GM12801 (cell line): ENCODE data around the gene BAX.

Source experiments
- TF ChIP-seq, protein P1 (sequence below): IDR thresholded peaks from one replicate; pipeline ENCODE4 v1.5.1; 2011; ENCODE audit warnings: control low read depth; ENCODE audit not compliant: insufficient read length; ENCODE audit errors: extremely low read depth

The BAX gene

DNA sequence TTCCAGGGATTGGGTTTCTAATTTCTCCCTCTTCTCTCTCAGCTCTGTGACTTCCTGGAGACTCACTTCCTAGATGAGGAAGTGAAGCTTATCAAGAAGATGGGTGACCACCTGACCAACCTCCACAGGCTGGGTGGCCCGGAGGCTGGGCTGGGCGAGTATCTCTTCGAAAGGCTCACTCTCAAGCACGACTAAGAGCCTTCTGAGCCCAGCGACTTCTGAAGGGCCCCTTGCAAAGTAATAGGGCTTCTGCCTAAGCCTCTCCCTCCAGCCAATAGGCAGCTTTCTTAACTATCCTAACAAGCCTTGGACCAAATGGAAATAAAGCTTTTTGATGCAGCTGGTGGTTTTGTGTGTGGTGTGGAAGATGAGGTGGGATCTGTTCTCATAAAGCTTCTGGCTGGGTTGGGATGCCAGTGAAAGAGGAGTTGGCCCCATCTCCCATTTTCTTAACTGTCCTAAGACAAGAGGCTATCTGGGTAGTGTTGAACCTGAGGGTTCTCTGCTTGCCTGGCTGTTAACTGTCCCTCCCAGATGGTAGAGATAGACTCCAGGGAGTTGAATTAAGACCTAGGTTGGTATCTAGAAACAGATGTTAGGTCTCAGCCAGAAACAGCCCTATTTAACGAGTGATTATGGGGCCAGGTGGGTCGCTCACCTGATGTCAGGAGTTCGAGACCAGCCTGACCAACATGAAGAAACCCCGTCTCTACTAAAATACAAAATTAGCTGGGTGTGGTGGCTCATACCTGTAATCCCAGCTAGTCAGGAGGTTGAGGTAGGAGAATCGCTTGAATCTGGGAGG is 12.1 kb downstream of the BAX start:
- TF ChIP-seq, protein P1, sequence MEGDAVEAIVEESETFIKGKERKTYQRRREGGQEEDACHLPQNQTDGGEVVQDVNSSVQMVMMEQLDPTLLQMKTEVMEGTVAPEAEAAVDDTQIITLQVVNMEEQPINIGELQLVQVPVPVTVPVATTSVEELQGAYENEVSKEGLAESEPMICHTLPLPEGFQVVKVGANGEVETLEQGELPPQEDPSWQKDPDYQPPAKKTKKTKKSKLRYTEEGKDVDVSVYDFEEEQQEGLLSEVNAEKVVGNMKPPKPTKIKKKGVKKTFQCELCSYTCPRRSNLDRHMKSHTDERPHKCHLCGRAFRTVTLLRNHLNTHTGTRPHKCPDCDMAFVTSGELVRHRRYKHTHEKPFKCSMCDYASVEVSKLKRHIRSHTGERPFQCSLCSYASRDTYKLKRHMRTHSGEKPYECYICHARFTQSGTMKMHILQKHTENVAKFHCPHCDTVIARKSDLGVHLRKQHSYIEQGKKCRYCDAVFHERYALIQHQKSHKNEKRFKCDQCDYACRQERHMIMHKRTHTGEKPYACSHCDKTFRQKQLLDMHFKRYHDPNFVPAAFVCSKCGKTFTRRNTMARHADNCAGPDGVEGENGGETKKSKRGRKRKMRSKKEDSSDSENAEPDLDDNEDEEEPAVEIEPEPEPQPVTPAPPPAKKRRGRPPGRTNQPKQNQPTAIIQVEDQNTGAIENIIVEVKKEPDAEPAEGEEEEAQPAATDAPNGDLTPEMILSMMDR: no peak

DNA sequence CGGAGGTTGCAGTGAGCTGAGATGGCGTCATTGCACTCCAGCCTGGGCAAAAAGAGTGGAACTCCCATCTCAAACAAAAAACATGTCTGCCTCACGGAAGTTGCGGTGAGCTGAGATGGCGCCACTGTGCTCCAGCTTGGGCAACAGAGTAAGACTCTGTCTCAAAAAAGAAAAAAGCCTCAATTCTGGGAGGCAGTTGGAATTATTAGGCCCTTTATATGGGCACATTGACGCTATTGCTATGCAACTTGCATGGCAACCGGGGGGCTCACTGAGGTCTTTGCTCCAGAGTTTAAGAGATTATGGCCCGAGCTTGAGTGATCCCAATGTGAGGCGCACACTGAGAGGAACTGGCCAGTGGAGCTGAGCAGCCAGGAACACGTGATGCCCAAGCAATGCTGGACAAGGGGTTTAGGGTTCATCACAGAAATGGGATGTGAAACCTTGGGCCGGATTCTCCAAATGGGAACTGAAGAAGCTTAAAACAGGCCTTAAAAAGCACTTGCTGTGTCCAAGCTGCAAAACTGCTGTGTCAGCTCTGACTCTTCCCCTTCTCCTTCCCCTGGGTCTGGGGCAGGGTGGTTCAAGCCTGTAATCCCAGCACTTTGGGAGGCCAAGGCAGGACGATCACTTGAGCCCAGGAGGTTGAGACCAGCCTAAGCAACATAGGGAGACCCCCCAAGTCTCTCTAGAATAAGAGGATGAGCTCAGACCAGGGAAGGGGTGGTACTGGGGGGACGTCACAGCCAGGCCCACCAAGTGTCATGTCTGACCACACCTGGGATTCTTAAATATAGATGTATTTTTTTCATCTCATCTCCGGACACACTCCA is 12.9 kb downstream of the BAX start:
- TF ChIP-seq, protein P1: no peak

DNA sequence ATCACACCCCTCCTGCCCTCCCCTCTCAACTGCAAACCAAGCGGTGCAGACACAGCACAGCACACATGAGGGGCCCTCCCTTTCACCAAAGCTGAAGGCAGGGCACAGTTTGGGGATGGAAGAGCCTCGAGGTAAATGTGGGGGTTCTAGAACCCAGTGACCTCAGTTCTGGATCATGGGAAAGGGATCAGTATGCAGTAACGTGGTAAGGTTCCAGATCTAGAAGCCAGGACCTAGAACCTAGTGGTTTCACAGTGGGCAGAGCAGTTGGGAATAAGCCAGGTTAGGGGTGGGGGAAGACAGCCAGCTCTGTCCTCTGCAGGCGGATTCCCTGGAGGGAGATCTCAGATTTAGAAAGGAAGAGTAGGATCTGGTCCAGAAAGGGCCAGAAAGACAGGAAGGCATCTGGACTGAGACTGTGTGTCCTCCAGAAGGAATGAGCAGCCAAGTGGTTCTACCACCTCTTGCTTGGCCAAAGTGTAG is 13.5 kb downstream of the BAX start:
- TF ChIP-seq, protein P1: no peak

DNA sequence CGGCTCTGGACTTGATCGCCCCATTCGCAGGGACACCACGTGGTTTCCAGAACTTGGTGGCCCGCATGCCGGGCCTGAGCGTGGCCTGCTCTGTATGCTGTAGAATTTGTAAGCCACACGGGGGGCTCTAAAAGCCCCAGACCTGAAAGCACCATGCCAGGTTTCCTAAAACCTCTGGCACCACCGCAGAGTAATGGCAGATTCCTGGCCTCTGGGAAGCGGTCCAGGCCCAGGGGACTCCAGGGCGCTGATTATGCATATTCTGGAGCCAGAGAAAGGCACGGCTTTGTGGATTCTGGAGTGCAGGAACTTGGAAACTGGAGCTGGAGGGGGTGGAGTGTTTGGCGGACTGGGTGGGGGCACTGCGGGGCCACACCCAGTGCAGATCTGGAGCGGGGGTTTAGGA is 14.1 kb downstream of the BAX start:
- TF ChIP-seq, protein P1: no peak

DNA sequence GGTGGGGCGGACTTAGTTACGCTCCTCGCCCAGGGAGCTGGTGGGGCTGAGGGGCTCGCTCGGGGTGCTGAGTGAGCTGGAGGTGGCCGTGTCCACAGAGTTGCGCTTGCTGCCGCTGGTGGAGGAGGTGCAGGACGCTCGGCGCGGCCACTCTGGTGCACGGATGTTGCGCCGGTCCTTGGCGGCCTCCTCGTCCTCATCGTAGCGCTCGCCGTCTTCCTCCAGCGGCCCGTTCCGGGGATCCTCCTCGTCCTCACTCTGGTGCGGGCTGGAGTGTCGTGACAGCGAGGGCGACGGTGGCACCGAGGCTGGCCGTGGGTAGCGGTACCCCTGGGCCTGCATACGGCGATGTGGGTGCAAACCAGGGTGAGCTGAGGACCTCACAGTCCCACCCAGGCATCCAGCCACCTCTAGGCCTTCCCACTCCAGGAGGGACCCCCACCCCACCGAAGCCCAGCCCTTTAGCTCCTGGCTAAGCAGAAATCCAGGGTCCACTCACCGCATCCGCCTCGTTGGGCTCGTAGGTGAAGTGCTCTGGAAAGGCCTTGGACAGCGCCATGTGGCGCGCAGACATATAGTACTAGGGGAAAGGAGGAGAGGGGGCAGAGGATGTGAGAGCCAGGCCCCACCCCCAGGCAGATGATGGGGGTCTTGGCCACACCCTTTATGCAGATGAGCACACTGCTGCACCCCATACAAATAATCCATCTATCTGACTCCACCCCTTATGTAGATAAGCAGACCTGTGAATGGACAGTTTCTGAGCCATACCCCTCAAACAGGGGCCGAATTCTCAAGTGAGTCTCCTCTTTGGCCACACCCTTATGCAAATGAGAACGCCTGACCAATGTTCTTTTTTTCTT is 14.8 kb downstream of the BAX start:
- TF ChIP-seq, protein P1: no peak

DNA sequence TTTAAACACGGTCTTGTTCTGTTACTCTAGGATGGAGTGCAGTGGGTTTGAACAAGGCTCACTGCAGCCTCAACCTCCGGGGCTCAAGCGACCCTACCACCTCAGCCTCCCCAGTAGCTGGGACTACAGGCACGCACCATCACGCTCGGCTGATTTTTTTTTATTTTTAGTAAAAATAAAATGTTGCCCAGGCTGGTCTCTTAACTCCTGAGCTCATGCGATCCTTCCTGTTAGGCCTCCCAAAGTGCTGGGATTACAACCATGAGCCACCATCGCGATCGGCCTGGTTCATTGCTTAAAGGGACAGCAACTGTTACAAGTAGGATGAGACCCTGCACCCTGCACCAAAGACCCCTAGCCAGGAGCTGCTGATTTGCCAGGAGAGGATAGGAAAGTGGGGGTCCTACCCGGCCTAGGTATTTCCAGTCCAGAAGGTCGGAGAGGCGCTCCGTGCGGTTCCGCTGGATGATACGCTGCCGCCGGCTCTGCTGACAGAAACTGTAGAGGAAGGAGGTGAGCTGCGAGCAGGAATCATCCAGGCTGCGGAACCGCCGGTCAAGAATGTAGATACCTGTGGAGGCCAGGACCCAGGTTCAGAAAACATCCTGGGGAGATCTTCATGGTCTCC is 15.6 kb downstream of the BAX start:
- TF ChIP-seq, protein P1: no peak
